Measurements from ENCODE around the gene ARMC2.

DNA sequence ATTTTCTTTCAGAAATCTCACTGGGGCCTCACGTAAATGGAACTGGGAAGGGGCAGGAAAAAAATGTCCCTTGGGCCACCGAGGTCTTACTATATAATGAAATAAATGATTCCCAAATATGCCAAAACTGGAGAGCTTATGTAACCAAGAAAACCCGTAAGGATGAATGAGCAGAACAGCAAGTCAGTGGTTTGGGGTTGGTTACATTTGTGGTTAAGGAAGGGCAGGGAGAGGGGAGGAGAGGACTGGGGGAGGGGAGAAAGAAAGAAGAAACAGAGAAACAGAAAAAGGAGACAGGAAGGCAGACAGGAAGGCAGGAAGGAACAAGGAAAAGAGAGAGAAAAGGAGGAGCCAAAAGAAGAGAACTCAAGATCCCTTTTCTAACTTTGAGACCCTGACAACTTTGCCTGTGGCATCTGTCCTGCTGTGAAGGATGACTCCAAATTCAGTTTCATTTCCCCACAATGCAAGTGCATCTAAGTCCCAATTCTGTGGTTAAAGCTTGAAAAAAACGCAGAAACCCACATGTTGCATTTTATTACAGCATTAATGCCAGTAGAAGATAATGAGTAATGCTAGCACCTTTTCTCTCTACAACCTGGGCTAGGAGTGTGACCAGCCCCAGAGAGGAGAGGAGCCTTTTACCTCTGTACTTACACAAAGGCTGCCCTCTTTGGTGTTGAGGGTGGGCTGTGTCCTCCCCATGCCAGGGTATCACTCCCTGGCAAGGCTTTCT lies 10.8 kb upstream of the ARMC2 start:
- TF ChIP-seq CTCF (IDR thresholded peaks at IDR 0.05 in 8 of 11, conservative IDR thresholded peaks at IDR 0.05 in 3 of 11) (no peak), POLR2AphosphoS5 (IDR thresholded peaks at IDR 0.05) (peak in 1 of 3 donors; percentile 18)
